IMR-90 (cell line): ENCODE data around the gene P3R3URF.

Experiments
- BHLHE40 ChIP-seq: fragments of 150-350 bp; IDR thresholded peaks from 2 replicates; pipeline ENCODE4 v1.6.1; 2016; ENCODE audit warnings: mild to moderate bottlenecking, low read depth, low read length
- CEBPB ChIP-seq: IDR thresholded peaks from 2 replicates; pipeline ENCODE4 v1.6.1; 2012; ENCODE audit warnings: low read depth, low read length, improper control_type of control experiment
- CTCF ChIP-seq: conservative IDR thresholded peaks from 2 replicates; pipeline ENCODE4 v1.5.1; 2012; ENCODE audit warnings: mild to moderate bottlenecking, low read depth, low read length, improper control_type of control experiment
- MAZ ChIP-seq: IDR thresholded peaks from 2 replicates; pipeline ENCODE4 v1.6.1; 2012; ENCODE audit warnings: low read depth, mild to moderate bottlenecking, low read length, improper control_type of control experiment, moderate library complexity, borderline replicate concordance
- POLR2A ChIP-seq: IDR thresholded peaks from 2 replicates; pipeline ENCODE4 v1.6.1; 2012; ENCODE audit warnings: mild to moderate bottlenecking, low read depth, low read length
- RFX5 ChIP-seq: IDR thresholded peaks from 2 replicates; pipeline ENCODE4 v1.8.0; 2012; ENCODE audit warnings: low read depth, mild to moderate bottlenecking, low read length, moderate library complexity

- TF ChIP-seq CTCF, result no peak
- no peak for TF ChIP-seq POLR2A
- TF ChIP-seq RFX5, result no peak
- no peak for TF ChIP-seq BHLHE40
- no peak for TF ChIP-seq MAZ
- TF ChIP-seq CEBPB, result no peak
Measured at GRCh38 chr1:46160212-46160611, 16.1 kb downstream of the P3R3URF start.
